ENCODE data around the gene AKR1C3.
"Not testable (repeated sequence)": the region's sequence is repeated elsewhere in the genome, so short reads cannot be mapped to it uniquely, and the experiment has no call there.

Gene AKR1C3

DNA sequence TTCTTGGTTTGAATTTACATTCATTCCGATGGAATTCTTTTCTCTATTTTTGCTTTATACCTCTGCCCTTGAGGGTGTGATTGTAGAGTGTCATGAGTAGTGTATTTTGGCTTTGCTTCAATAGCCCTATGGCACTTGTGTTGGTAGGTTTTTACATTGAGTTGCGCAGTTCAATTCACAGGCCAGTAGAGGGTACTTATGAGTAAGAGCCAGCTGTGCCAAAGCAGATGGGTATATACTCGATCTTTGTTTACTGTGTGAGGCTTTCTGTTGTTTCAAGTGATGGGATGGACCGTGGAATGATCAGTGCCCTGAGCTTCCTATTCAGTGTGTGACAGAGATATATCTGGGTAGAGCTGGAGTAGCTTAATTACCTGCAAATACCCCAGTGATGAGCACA lies 4.3 kb upstream of the AKR1C3 start:
- no peak for ATAC-seq

DNA sequence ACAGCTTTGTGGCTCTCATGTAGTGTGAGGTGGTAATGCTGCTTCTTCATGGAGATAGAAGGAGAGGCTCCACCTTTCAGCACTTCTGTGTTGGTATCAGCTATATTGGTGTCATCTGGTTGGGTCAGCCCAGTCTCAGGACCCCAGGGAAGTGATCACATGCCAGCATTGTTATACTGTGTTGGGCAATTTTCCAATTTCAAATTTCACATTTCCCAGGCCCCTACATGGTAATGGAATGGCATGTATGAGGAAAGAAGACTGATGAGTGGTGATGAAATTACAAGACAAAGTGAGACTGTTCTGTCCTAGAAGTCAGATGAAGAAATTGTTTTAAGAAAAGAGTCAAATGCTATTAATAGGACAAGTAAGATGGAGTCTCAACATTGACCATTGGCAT lies 3.7 kb upstream of the AKR1C3 start:
- no peak for ATAC-seq

- ATAC-seq: no peak
Measured at GRCh38 chr10:5091196-5091595, 3.0 kb upstream of the AKR1C3 start.

- no peak for ATAC-seq
Measured at GRCh38 chr10:5092375-5092774, 1.8 kb upstream of the AKR1C3 start.

GRCh38 chr10:5092848-5093790 lies 1.1 kb upstream of the AKR1C3 start:
- no peak for ATAC-seq

GRCh38 chr10:5095687-5096086 lies 1.5 kb downstream of the AKR1C3 start:
- ATAC-seq: no peak

DNA sequence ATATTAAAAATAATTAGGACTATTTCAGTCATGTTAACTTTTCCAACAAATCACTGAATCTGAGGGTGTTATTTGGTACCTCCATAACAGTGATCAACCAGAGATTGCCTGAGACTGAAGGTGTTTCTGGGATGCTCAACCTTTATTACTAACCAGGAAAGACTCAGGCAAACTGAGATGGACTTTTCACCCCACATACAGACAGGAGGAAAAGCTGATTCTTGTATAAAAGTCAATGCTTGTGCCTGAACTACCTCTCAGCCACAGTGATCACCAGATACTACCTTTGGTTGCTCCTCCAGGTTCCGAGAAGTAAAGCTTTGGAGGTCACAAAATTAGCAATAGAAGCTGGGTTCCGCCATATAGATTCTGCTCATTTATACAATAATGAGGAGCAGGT lies 1.9 kb downstream of the AKR1C3 start:
- ATAC-seq: no peak

- not testable (repeated sequence) for ATAC-seq
Measured at GRCh38 chr10:5102479-5102878, 8.3 kb downstream of the AKR1C3 start.

- no peak for ATAC-seq
Measured at GRCh38 chr10:5103481-5103880, 9.3 kb downstream of the AKR1C3 start.

DNA sequence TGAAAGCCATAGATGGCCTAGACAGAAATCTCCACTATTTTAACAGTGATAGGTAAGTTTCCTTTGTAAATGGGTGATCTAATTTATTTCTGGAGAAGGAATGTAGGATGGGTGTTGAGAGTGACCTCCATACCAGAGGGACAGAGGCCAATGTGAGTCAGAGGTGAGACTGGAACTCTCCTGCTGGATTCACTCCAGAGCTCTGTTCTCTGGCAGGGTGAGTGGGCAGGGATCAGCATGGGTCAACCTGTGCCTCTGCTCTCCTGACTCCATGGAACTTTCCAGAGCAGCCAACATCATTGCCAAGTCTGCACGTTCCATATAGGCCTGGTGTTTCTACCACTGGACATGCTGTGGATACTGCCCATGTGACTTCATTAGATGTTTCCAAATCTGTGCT lies 11.4 kb downstream of the AKR1C3 start:
- no peak for ATAC-seq

- ATAC-seq: no peak
Measured at GRCh38 chr10:5106553-5106952, 12.3 kb downstream of the AKR1C3 start.

- no peak for ATAC-seq
Measured at GRCh38 chr10:5107860-5108526, 13.8 kb downstream of the AKR1C3 start.

DNA sequence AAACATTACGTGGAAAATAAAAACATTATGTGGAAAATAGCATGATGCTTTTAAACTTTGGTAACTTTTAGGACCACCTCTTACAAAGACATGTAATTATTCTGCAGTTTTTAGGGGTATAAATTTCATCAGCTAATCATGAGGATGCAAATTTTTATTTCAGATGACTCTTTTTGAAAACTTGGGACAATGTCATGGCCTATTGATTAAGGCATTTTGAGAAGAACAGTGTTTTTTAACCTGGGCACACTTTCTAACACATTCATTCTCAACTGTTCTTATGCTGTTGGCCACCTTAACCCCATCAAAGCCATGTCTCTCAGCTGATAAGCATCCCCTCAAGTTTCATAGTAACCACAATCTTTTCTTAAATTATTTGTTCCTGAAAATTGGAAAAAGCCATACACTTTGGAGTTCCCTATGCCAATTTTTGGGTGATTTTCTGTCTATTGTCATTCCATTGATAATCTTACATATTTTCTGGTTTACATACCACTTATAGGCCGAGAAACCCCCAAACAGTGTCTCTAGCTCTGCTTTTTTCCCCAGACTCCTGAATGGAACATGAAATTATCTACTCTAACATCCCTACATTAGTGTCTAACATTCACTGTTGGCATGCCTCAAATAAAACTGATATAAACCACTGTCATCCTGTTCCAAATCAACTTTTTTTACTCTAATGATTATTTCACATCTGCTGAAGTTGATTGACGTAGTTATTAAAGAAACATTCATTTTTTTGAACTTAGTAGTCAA lies 14.6 kb downstream of the AKR1C3 start:
- no peak for ATAC-seq

DNA sequence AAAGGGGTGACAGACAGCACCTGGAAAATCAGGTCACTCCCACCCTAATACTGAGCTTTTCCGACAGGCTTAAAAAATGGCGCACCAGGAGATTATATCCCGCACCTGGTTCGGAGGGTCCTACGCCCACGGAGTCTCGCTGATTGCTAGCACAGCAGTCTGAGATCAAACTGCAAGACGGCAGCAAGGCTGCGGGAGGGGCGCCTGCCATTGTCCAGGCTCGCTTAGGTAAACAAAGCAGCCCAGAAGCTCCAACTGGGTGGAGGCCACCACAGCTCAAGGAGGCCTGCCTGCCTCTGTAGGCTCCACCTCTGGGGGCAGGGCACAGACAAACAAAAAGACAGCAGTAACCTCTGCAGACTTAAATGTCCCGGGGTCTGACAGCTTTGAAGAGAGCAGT lies 15.6 kb downstream of the AKR1C3 start:
- not testable (repeated sequence) for ATAC-seq

DNA sequence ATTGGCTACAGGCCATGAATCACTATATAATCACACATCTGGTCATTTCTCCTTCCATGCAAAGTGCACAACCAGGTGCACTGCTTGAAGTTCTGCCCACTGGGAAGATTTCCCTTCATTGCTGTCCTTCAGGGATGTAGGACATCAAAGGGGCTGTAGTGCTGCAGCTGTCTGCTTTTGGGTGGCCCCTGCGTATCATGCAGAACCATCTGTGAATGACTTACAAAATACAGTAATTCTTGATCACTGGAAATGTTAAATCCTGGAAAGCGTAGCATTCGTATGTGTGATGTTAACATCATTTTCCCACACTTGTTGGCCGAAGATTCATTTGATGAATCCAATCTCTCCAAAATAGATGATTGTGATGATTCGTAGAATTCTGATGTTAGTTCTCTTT lies 22.4 kb downstream of the AKR1C3 start:
- ATAC-seq: no peak

DNA sequence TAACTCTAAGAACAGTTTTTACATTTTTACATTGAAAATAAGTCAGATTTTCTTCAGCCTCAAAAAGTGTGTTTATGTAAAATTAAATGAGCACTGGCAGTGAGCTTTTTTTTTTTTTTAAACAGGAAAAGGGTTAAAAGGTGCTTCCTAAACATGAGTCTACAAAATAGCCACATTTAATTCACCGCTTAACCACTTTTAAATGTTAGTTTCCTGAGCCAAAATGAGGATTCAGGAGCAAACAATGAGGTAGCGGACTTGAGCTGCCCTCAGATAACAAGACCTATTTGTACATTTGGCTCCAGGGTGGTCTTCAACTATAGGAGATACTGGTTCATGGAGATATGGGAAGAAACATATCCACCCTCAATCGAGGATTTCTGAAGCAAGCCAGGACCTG lies 22.8 kb downstream of the AKR1C3 start:
- no peak for ATAC-seq

DNA sequence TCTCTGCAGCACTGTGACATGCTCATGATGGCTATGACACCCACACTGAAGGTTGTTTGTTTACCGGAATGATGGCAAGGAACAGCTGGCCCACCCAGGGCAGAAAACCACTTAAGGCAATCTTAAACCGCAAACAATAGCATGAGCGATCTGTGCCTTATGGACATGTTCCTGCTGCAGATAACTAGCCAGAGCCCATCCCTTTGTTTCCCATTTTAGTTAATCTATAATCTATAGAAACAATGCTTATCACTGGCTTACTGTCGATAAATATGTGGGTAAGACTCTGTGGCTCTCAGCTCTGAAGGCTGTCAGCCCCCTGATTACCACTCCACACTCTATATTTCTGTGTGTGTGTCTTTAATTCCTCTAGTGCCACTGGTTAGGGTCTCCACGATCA lies 25.8 kb downstream of the AKR1C3 start:
- ATAC-seq: not testable (repeated sequence)

- no peak for ATAC-seq
Measured at GRCh38 chr10:5123886-5124285, 29.7 kb downstream of the AKR1C3 start.

DNA sequence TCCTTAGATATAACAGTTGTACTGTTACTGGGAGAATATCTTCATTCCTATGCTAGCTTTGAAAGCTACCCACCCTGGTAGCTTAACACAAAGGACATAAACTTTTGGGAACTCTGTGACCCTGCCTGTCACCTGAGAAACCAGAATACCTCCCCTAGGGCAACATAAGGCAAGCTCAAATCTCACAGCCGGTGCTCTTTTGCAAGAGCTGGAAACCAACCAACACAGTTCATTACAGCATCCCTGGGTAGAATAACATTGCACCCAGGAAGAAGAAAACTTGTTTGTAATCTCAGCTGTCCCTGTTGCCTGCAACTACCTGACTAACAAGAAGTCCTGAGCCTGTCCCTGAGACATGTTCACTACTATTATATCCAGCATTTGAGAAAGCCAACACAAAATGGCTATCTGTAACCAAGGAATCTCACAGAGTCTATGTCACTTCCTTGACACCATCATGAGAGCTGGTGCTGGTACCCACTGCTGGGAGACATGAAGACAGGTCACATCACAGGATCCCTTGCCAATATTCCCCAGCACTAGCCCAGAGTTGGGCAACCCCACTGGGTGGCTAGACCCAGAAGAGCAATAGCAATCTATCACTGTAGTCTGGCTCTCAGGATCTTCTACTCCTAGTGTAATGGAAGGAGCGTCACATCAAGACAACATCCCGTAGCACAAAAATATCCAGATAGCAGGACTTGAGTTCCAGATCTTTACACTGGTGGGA lies 31.3 kb downstream of the AKR1C3 start:
- ATAC-seq: no peak

DNA sequence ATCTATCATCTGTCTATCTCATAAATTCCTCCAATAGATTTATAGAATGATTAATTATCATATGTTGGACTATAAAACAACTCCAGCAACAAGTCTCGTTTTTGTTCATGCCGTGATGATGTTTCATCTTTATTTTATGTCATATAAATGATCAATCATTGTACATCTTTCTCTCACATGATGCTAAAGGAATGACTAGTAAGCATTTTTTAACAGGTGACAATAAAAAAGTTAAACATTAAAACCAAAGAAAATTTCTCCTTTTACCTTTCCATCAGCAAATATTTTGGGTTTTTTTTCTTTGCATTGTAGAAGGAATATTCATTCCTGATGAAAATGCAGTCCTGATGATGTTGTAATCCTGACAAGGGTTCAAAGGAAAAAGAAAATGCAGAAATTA lies 41.4 kb downstream of the AKR1C3 start:
- no peak for ATAC-seq

- ATAC-seq: no peak
Measured at GRCh38 chr10:5136468-5137087, 42.4 kb downstream of the AKR1C3 start.

DNA sequence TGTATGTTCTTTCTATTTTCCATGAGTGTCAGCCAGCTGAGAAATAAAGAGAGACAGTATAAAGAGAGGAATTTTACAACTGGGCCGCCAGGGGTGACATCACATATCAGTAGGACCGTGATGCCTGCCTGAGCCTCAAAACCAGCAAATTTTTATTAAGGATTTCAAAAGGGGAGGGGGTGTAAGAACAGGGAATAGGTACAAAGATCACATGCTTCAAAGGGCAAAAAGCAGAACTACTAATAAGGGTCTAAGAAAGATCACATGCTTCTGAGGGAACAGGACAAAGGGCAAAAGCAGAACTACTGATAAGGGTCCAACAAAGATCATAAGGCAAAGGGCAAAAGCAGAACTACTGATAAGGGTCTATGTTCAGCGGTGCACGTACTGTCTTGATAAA lies 43.5 kb downstream of the AKR1C3 start:
- ATAC-seq: not testable (repeated sequence)

Measured in activated CD4-positive, CD25-positive, alpha-beta regulatory T cell treated with anti-CD3 and anti-CD28 coated beads, Interleukin-2, amount 50 U/mL, for 24 hours (primary cell).